H1 (cell line): Measurements from ENCODE around the gene PMM2. TPM values are rescaled to one million over a fixed set of nuclear protein-coding genes. Genes with fewer than 3 reads are reported as not detected.
A peak's percentile ranks its signal among the peaks of the same experiment; 100 is the strongest.

Experiments used
- CTCF ChIA-PET: fragments of 300-600 bp; sonication (Branson Sonifier 250); formaldehyde crosslinking; loops from one replicate; lab custom pipeline; 2021; ENCODE audit not compliant: partially characterized antibody; lab: Charles Lee
- POLR2A ChIA-PET: fragments of 300-600 bp; sonication (Branson Sonifier 250); formaldehyde crosslinking; loops from one replicate; lab custom pipeline; 2021; ENCODE audit warnings: inconsistent platforms; ENCODE audit not compliant: partially characterized antibody; lab: Charles Lee
- DNase-seq, 2 experiments: peaks; one replicate each; pipeline versions ENCODE4 v3.0.0 to v3.0.0-alpha.2; 2010 to 2022; ENCODE audit warnings: low spot score in 2 of 2, low read depth in 1 of 2, mixed read lengths in 1 of 2
- FAIRE-seq: peaks from 2 replicates; lab custom pipeline; 2011; peaks lifted over from hg19 to GRCh38; lab: Jason Lieb, UNC
- H2AFZ ChIP-seq: 2 replicates; pipeline ENCODE4 v1.8.1; 2012; ENCODE audit warnings: low read length, inconsistent platforms
- H2AK5ac ChIP-seq: 2 replicates; pipeline ENCODE4 v1.6.1; 2013; ENCODE audit warnings: low read depth, low read length
- H2BK120ac ChIP-seq: replicated peaks from 2 replicates; pipeline ENCODE3; 2013; ENCODE audit warnings: low read depth, low read length, inconsistent platforms
- H2BK12ac ChIP-seq: 2 replicates; pipeline ENCODE4 v1.6.1; 2013; ENCODE audit warnings: low read depth, low read length
- H2BK15ac ChIP-seq: 2 replicates; pipeline ENCODE4 v1.6.1; 2013; ENCODE audit warnings: low read length
- H2BK20ac ChIP-seq: 2 replicates; pipeline ENCODE4 v1.6.1; 2013; ENCODE audit warnings: low read length
- H2BK5ac ChIP-seq: 2 replicates; pipeline ENCODE4 v1.6.1; 2013; ENCODE audit warnings: low read depth, low read length
- H3K14ac ChIP-seq: 2 replicates; pipeline ENCODE4 v1.6.1; 2013; ENCODE audit warnings: inconsistent platforms; ENCODE audit not compliant: insufficient read length
- H3K18ac ChIP-seq: 2 replicates; pipeline ENCODE4 v1.6.1; 2013; ENCODE audit warnings: low read length; ENCODE audit errors: extremely low read depth
- H3K23ac ChIP-seq: 2 replicates; pipeline ENCODE4 v1.6.1; 2013; ENCODE audit warnings: inconsistent platforms; ENCODE audit not compliant: insufficient read length
- H3K23me2 ChIP-seq: 2 replicates; pipeline ENCODE4 v1.6.1; 2013; ENCODE audit warnings: low read depth, low read length
- H3K27ac ChIP-seq: 2 replicates; pipeline ENCODE4 v1.6.1; 2011; ENCODE audit warnings: low read depth, low read length, inconsistent platforms
- H3K27me3 ChIP-seq, 4 experiments: replicated peaks in 1 of 4; 1 replicate in 1 of 4; 2 replicates in 3 of 4; pipeline versions ENCODE4 v1.6.1 to v1.8.1; 2011 to 2013; ENCODE audit warnings: low read length in 3 of 4, mild to moderate bottlenecking in 3 of 4, inconsistent platforms in 2 of 4, mixed read lengths in 2 of 4, moderate library complexity in 1 of 4; ENCODE audit not compliant: control insufficient read depth in 3 of 4, insufficient read depth in 3 of 4; ENCODE audit errors: extremely low read depth in 1 of 4
- H3K36me3 ChIP-seq, 4 experiments: 2 replicates each; pipeline versions ENCODE4 v1.6.1 to v1.8.1; 2011 to 2013; ENCODE audit warnings: mild to moderate bottlenecking in 4 of 4, low read length in 3 of 4, moderate library complexity in 2 of 4, control low read depth in 1 of 4, inconsistent platforms in 1 of 4; ENCODE audit not compliant: insufficient read depth in 4 of 4, control insufficient read depth in 2 of 4
- H3K4ac ChIP-seq: replicated peaks from 2 replicates; pipeline ENCODE3; 2013; ENCODE audit warnings: low read length, low read depth, mixed read lengths, inconsistent platforms; ENCODE audit not compliant: insufficient read length
- H3K4me1 ChIP-seq, 4 experiments: replicated peaks in 1 of 4; 1 replicate in 1 of 4; 2 replicates in 3 of 4; pipeline versions ENCODE4 v1.6.1 to v1.8.1; 2011 to 2013; ENCODE audit warnings: low read length in 3 of 4, inconsistent platforms in 2 of 4, mixed read lengths in 1 of 4; ENCODE audit not compliant: insufficient read depth in 4 of 4, control insufficient read depth in 3 of 4
- H3K4me2 ChIP-seq, 2 experiments: 2 replicates each; pipeline versions ENCODE4 v1.6.1 to v1.8.1; 2011 to 2013; ENCODE audit warnings: low read depth in 2 of 2, low read length in 2 of 2, control low read depth in 1 of 2, inconsistent platforms in 1 of 2, mild to moderate bottlenecking in 1 of 2; ENCODE audit not compliant: insufficient read depth in 1 of 2
- H3K4me3 ChIP-seq, 4 experiments: fragments of 200-600, 300-600 bp in 1 of 4; sonication (generic), shearing (Covaris generic), sonication (Bioruptor Twin) in 1 of 4; 2 replicates each; pipeline versions ENCODE4 v1.5.1 to v1.8.1; 2011 to 2016; ENCODE audit warnings: low read length in 4 of 4, low read depth in 3 of 4, control low read depth in 2 of 4, inconsistent platforms in 2 of 4, mild to moderate bottlenecking in 2 of 4, mixed read lengths in 1 of 4, moderate library complexity in 1 of 4; ENCODE audit not compliant: insufficient read depth in 2 of 4; ENCODE audit errors: extremely low read depth in 1 of 4
- H3K56ac ChIP-seq: replicated peaks from 2 replicates; pipeline ENCODE3; 2013; ENCODE audit warnings: low read depth, mild to moderate bottlenecking, mixed read lengths, low read length, inconsistent platforms; ENCODE audit not compliant: insufficient read length
- H3K79me1 ChIP-seq: 2 replicates; pipeline ENCODE4 v1.6.1; 2013; ENCODE audit warnings: low read depth, low read length, control low read depth
- H3K79me2 ChIP-seq, 2 experiments: 2 replicates each; pipeline versions ENCODE4 v1.6.1 to v1.8.1; 2012 to 2013; ENCODE audit warnings: low read length in 2 of 2, mild to moderate bottlenecking in 2 of 2, inconsistent platforms in 1 of 2; ENCODE audit not compliant: insufficient read depth in 2 of 2, control insufficient read depth in 1 of 2
- H3K9ac ChIP-seq, 4 experiments: replicated peaks in 1 of 4; 1 replicate in 1 of 4; 2 replicates in 3 of 4; pipeline versions ENCODE4 v1.6.1 to v1.8.1; 2011 to 2013; ENCODE audit warnings: low read depth in 3 of 4, low read length in 3 of 4, control low read depth in 2 of 4, mild to moderate bottlenecking in 2 of 4, moderate library complexity in 2 of 4, inconsistent platforms in 1 of 4; ENCODE audit errors: extremely low read depth in 1 of 4
- H3K9me3 ChIP-seq, 2 experiments: 2 replicates each; pipeline versions ENCODE4 v1.6.1 to v1.8.1; 2012 to 2013; ENCODE audit warnings: mild to moderate bottlenecking in 2 of 2, moderate library complexity in 2 of 2, control low read depth in 1 of 2, inconsistent platforms in 1 of 2, low read depth in 1 of 2, low read length in 1 of 2, mixed read lengths in 1 of 2; ENCODE audit not compliant: insufficient read depth in 2 of 2
- H4K20me1 ChIP-seq, 2 experiments: replicated peaks in 1 of 2; 2 replicates each; pipeline versions ENCODE3 to v1.8.1; 2011 to 2013; ENCODE audit warnings: inconsistent platforms in 2 of 2, low read length in 2 of 2, mild to moderate bottlenecking in 1 of 2; ENCODE audit not compliant: insufficient read depth in 2 of 2, control insufficient read depth in 1 of 2
- H4K5ac ChIP-seq: 2 replicates; pipeline ENCODE4 v1.6.1; 2013; ENCODE audit warnings: low read length, low read depth, mixed read lengths, inconsistent platforms; ENCODE audit not compliant: insufficient read length
- H4K8ac ChIP-seq: 2 replicates; pipeline ENCODE4 v1.8.0; 2013; ENCODE audit warnings: mild to moderate bottlenecking, moderate library complexity, low read length, inconsistent platforms; ENCODE audit not compliant: insufficient read depth; ENCODE audit errors: extremely low read depth
- H4K91ac ChIP-seq: replicated peaks from 2 replicates; pipeline ENCODE3; 2013; ENCODE audit warnings: low read length, mixed read lengths, inconsistent platforms; ENCODE audit not compliant: insufficient read length
- HDAC6 ChIP-seq: IDR thresholded peaks from one replicate; pipeline ENCODE4 v1.7.1; 2012; ENCODE audit warnings: low read depth, mild to moderate bottlenecking, inconsistent platforms, low read length, moderate library complexity
- WGBS, 2 experiments: shearing (Covaris generic) in 1 of 2; methylation state at CpG; one replicate each; pipeline versions ENCODE4 v1.1.6 to v1.1.7; 2013 to 2015; ENCODE audit warnings: low lambda C conversion rate in 2 of 2, mixed read lengths in 2 of 2, inconsistent platforms in 1 of 2, low coverage in 1 of 2, missing lambda C conversion rate in 1 of 2; ENCODE audit not compliant: insufficient replicate concordance in 2 of 2, insufficient coverage in 1 of 2, insufficient read length in 1 of 2; ENCODE audit errors: extremely low coverage in 1 of 2, missing lambda C conversion rate in 1 of 2; 5-methylcytosine and 5-hydroxymethylcytosine counted together
- polyA plus RNA-seq, 7 experiments: library from polyadenylated mRNA; depleted of rRNA in 3 of 7; stranded (reverse) in 5 of 7; unstranded in 2 of 7; fragments of >200 nt in 5 of 7; fragments of 200-250 nt in 2 of 7; gene quantifications; 1 replicate in 5 of 7; 2 replicates in 1 of 7; 4 replicates in 1 of 7; pipeline versions ENCODE4 v1.2.1 to v1.2.3, GENCODE V29; 2011 to 2013; ENCODE audit warnings: missing spikeins in 2 of 7, mixed read lengths in 2 of 7
- total RNA-seq: library from RNA; stranded (reverse); fragmentation: NEBNext Ultra II Directional; extraction: Animal tissue kit (Norgen Biotek cat#: 25700); gene quantifications from 2 replicates; pipeline ENCODE4 v1.2.1, GENCODE V29; 2021

Gene PMM2
- total and polyA plus RNA-seq, 2 of the 8 experiments (the other 6 are each of a cell fraction or from before 2014, with no cell fraction given), result 26.2 to 49.4 TPM

- H3K9me3 ChIP-seq, result no peaks in the 10 kb centered on the region
- H2BK5ac ChIP-seq, result no peak overlapping the region
- H4K8ac ChIP-seq, result no peak overlapping the region
- H3K4me3 ChIP-seq, result no peak overlapping the region
- no peak overlapping the region for H2BK120ac ChIP-seq
- H3K9ac ChIP-seq, result no peak overlapping the region
- no peak overlapping the region for H3K14ac ChIP-seq
- 0 out of 2 replicates have a peak overlapping the region, but pooled peaks have one; percentile 4 for H2AFZ ChIP-seq
- H3K4me1 ChIP-seq, result peaks cover 0 to 11% (median 5%) of the 10 kb centered on the region in 4 experiments; a peak in 4 of 7 replicates
- H3K23ac ChIP-seq, result no peak overlapping the region
- H2AK5ac ChIP-seq, result no peak overlapping the region
- no peak overlapping the region for H3K56ac ChIP-seq
- H3K4ac ChIP-seq, result no peak overlapping the region
- H3K27me3 ChIP-seq, result no peaks in the 10 kb centered on the region
- ChIA-PET CTCF (interaction anchor here (0.6 to 1.5 kb wide), 5 partner anchors 28 to 195 kb away, joined by 3 to 5 read pairs (median 4); no protein-coding TSS in a partner anchor), POLR2A (interaction anchor here (1.0 to 1.7 kb wide), 2 partner anchors 12 to 105 kb away, joined by 4 to 5 read pairs; partner anchors contain the start of gene CARHSP1)
- FAIRE-seq, result no peak
- no peaks in the 10 kb centered on the region for H3K79me1 ChIP-seq
- 65% methylated on average over 10 of the region's 10 CpGs; no CpG with 5 or more reads in 1 of the 2 experiments for WGBS, 2 experiments
- DNase-seq, result no peak
- TF ChIP-seq HDAC6, result no peak
- 0 out of 2 replicates have a peak overlapping the region, but pooled peaks have one; percentile 50 for H2BK12ac ChIP-seq
- H3K23me2 ChIP-seq, result no peaks in the 10 kb centered on the region
- H3K27ac ChIP-seq, result no peak overlapping the region
- peak overlapping the region in 1 of 2 experiments; percentile 12; a peak in 1 of 4 replicates for H3K4me2 ChIP-seq
- no peaks in the 10 kb centered on the region for H3K36me3 ChIP-seq
- H2BK20ac ChIP-seq, result no peak overlapping the region
- H3K79me2 ChIP-seq, result no peaks in the 10 kb centered on the region
- no peak overlapping the region for H4K91ac ChIP-seq
- H4K20me1 ChIP-seq, result no peaks in the 10 kb centered on the region
- H3K18ac ChIP-seq, result no peak overlapping the region; the same call in 1 of the 2 replicates
- no peak overlapping the region for H4K5ac ChIP-seq
- 0 out of 2 replicates have a peak overlapping the region, but pooled peaks have one; percentile 81 for H2BK15ac ChIP-seq
Observed at GRCh38 chr16:8763899-8764298, 33.7 kb upstream of the PMM2 start.
